NB4 (cell line): Measurements from ENCODE around the gene RBM47.

Source experiments
- DNase-seq: peaks from one replicate; pipeline ENCODE4 v3.0.0; 2010; ENCODE audit warnings: low read depth
- H3K4me3 ChIP-seq: one replicate; pipeline ENCODE4 v1.5.1; 2011; ENCODE audit warnings: mild to moderate bottlenecking, low read depth, low read length, moderate library complexity
- CTCF ChIP-seq: IDR thresholded peaks from one replicate; pipeline ENCODE4 v1.5.1; 2012; ENCODE audit warnings: low read depth, low read length
- MAX ChIP-seq: IDR thresholded peaks from 2 replicates; pipeline ENCODE4 v1.6.1; 2011; ENCODE audit warnings: low read depth, low read length
- MYC ChIP-seq: IDR thresholded peaks from 2 replicates; pipeline ENCODE4 v1.6.1; 2011; ENCODE audit warnings: low read depth, low read length
- POLR2A ChIP-seq: IDR thresholded peaks from 2 replicates; pipeline ENCODE4 v1.6.1; 2011; ENCODE audit warnings: mild to moderate bottlenecking; ENCODE audit not compliant: insufficient read length; ENCODE audit errors: extremely low read depth

RBM47 gene

DNA sequence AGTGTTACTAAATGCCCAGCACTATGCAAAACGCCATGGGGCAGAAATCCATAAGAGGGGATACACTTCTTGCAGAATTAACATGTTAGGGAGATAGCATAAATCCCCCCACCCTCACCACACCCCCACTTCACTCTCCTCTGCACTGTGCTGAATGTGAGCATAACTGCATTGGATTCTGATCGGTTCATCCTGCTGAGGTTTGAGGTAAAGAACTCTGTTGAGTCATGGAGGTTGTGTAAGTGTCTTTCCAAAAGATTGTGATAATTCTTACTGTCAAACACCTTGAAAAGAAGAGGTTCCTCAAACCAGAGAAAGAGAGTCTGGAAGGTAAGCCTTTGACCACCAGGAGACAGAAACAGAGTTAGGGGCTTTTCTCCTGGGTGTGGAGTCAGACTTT lies 43.6 kb downstream of the RBM47 start:
- DNase-seq = peak; percentile 72
- TF ChIP-seq MAX = no peak
- no peak for TF ChIP-seq POLR2A
- TF ChIP-seq MYC = no peak
- no peak for TF ChIP-seq CTCF
- no peak overlapping the region for H3K4me3 ChIP-seq

DNA sequence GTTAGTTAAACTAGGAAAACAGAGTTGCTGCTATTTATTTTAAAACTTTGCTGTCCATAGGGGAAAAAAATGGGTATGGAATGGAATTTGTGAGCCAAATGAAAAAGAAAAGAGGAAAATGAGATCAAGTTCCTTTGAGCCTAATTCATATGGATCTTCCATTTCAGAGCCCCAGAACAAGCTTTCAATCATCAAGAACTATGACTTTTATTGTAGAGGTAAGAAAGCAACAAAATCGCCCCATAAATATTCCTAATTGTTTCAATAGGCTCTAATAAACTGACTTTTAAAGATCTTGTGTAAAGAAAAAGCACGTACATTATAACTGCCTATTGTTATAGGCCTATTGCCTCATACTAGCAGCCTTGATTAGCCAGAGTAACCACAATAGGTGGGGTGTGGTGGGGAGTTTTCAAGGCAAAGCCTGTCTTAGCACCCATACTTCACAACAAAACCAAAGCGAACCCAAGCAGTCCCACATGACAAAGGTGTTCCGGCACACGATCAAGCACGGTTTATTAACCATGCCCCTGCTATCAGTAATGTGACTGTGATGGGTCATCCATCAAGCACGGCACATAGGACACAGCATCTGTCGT lies 44.4 kb downstream of the RBM47 start:
- TF ChIP-seq MAX (0 out of 2 replicates have a peak, but pooled peaks have one; percentile 10), POLR2A (no peak)
- H3K4me3 ChIP-seq = no peak overlapping the region
- peak; percentile 49 for DNase-seq

DNA sequence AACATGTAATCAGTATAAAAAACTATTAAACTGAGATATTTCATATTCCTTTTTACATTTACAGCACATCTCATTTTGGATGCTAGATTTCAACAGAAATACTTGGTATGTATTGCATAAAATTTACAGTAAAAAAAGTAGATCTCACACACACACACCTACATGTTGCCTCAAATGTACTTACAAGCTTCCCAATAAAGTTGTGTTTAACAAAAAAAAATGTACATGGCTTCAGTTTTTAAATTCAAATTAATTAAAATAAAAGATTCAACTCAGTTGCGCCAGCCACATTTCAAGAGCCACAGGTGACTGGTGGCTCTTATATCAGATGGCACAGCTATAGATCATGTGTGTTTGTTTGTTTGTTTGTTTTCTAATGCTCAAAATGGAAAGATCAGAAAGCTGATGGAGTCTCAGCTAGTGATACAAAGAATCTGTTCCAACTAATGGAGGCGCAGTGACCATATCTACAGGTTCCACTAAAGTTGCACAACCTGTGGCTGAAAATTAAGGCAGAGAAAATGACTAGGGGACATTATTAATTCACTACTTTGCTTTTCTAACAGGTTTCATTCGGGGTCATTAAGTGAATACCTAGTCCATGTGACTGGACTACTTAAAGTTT lies 45.0 kb downstream of the RBM47 start:
- no peak for DNase-seq
- TF ChIP-seq MYC = no peak
- TF ChIP-seq MAX = no peak
- TF ChIP-seq POLR2A = no peak
- no peak for TF ChIP-seq CTCF
- no peak overlapping the region for H3K4me3 ChIP-seq

DNA sequence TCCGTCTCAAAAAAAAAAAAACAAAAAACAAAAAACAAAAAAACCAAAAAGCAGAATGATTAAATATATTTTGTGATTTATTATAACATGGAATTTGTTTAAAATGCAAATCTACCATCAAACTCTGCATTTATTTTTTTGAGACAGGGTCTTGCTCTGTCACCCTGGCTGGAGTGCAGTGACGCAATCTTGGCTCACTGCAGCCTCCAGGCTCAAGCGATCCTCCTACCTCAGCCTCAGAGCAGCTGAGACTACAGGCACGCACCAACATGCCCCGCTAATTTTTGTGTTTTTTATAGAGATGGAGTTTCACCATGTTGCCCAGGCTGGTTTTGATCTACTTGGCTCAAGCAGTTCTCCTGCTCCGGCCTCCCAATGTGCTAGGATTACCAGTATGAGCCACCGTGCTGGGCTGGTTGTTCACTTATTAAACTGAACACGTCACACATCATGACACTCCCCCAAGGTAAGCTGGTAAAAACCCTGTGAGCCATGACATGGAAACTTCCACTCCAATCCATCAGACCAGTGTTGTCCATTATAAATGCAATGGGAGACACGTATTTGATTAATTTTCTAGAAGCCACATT lies 45.7 kb downstream of the RBM47 start:
- no peak overlapping the region for H3K4me3 ChIP-seq
- TF ChIP-seq MYC = no peak
- no peak for TF ChIP-seq CTCF
- no peak for TF ChIP-seq POLR2A
- no peak for TF ChIP-seq MAX
- DNase-seq = no peak

- no peak overlapping the region for H3K4me3 ChIP-seq
- no peak for DNase-seq
- no peak for TF ChIP-seq CTCF
- no peak for TF ChIP-seq MAX
Measured at GRCh38 chr4:40582413-40582812, 47.3 kb downstream of the RBM47 start.
